Testis (tissue), 3 donors: ENCODE measurements around the gene RPN2. TPM values are rescaled to one million over a fixed set of nuclear protein-coding genes. Genes with fewer than 3 reads are reported as not detected.

ENCODE experiments used
- DNase-seq: peaks from one replicate; pipeline ENCODE4 v3.0.0-alpha.2; 2019
- H3K27ac ChIP-seq, 2 donors: fragments of 200-600 bp; sonication (generic); one replicate each; pipeline ENCODE4 v1.5.1; 2019
- H3K27me3 ChIP-seq: fragments of 200-600 bp; sonication (generic); one replicate; pipeline ENCODE4 v1.5.1; 2019
- H3K36me3 ChIP-seq: fragments of 200-600 bp; sonication (generic); one replicate; pipeline ENCODE4 v1.5.1; 2017; ENCODE audit warnings: low read depth; ENCODE audit errors: missing control alignments
- H3K4me1 ChIP-seq: fragments of 200-600 bp; sonication (generic); one replicate; pipeline ENCODE4 v1.5.1; 2019
- H3K4me3 ChIP-seq, 2 donors: fragments of 200-600 bp; sonication (generic); one replicate each; pipeline ENCODE4 v1.5.1; 2017 to 2019
- H3K9me3 ChIP-seq: fragments of 200-600 bp; sonication (generic); one replicate; pipeline ENCODE4 v1.5.1; 2017
- POLR2A ChIP-seq: fragments of 450-650 bp; IDR thresholded peaks from one replicate; pipeline ENCODE4 v1.6.1; 2017; ENCODE audit warnings: antibody characterized with exemption, mild to moderate bottlenecking, moderate library complexity
- WGBS, 2 donors: methylation state at CpG; one replicate each; pipeline ENCODE4 v1.1.5; 2018; 5-methylcytosine and 5-hydroxymethylcytosine counted together
- intact Hi-C: fragments of 100-400 bp; cut with DNase I; formaldehyde crosslinking; loops from one replicate; pipeline ENCODE4 v1.15.1; 2023; ENCODE audit warnings: low total_unique reads
- polyA plus RNA-seq: library from polyadenylated mRNA; stranded (reverse); fragments of 350-450 nt; fragmentation: Illumina TruSeq; extraction: RNeasy Lipid Tissue Mini Kit (QIAGEN cat#74804); gene quantifications from one replicate; pipeline ENCODE4 v1.2.3, GENCODE V29; 2014; ENCODE audit warnings: low read depth, low replicate concordance; ENCODE audit not compliant: insufficient read depth
- total RNA-seq, 2 donors: library from RNA; depleted of rRNA; stranded (reverse); fragments of >200 nt; gene quantifications; one replicate each; pipeline ENCODE4 v1.2.3, GENCODE V29; 2016
- TF ChIP-seq, protein P1 (sequence below), 3 experiments: fragments of 450-650 bp in 2 of 3; fragments of 200-600 bp in 1 of 3; sonication (generic) in 1 of 3; IDR thresholded peaks; one replicate each; pipeline ENCODE4 v1.5.1; 2016 to 2019; ENCODE audit warnings: antibody characterized with exemption in 3 of 3, mild to moderate bottlenecking in 2 of 3, moderate library complexity in 1 of 3

Gene RPN2
- total and polyA plus RNA-seq, 3 donors from 2014 or later = 200 to 284 (median 235) TPM

DNA sequence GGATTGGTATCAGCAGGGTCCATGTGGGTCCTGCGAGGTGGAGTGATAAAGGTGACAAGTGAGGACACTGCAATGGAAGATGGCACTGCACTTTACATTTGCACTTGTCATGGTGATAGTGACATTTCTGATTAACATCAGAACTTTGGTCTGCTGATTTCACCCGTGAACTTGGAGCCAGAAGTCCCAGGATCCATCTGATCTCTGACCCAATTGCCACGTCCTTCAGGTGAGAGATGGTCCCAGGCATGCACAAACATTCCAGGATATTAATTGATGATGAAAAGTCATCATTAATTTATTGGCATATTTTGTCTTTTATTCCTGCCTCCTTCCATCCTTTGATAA, 92.3 kb downstream of the RPN2 start:
- no peak for DNase-seq
- H3K4me1 ChIP-seq = peaks cover 5% of the 10 kb centered on the region
- H3K27me3 ChIP-seq = no peaks in the 10 kb centered on the region
- H3K9me3 ChIP-seq = no peaks in the 10 kb centered on the region
- no peak for TF ChIP-seq POLR2A
- TF ChIP-seq, protein P1, sequence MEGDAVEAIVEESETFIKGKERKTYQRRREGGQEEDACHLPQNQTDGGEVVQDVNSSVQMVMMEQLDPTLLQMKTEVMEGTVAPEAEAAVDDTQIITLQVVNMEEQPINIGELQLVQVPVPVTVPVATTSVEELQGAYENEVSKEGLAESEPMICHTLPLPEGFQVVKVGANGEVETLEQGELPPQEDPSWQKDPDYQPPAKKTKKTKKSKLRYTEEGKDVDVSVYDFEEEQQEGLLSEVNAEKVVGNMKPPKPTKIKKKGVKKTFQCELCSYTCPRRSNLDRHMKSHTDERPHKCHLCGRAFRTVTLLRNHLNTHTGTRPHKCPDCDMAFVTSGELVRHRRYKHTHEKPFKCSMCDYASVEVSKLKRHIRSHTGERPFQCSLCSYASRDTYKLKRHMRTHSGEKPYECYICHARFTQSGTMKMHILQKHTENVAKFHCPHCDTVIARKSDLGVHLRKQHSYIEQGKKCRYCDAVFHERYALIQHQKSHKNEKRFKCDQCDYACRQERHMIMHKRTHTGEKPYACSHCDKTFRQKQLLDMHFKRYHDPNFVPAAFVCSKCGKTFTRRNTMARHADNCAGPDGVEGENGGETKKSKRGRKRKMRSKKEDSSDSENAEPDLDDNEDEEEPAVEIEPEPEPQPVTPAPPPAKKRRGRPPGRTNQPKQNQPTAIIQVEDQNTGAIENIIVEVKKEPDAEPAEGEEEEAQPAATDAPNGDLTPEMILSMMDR (IDR thresholded peaks at IDR 0.05) = no peak
- no peak overlapping the region for H3K4me3 ChIP-seq
- H3K36me3 ChIP-seq = no peaks in the 10 kb centered on the region
- 75 to 92% methylated on average over 3 of the region's 3 CpGs for WGBS, 2 donors
- H3K27ac ChIP-seq = no peak overlapping the region
- intact Hi-C loops = loop anchor here (5.0 kb wide), 1 partner anchor 251 kb away; the partner anchor contains the start of gene NNAT

DNA sequence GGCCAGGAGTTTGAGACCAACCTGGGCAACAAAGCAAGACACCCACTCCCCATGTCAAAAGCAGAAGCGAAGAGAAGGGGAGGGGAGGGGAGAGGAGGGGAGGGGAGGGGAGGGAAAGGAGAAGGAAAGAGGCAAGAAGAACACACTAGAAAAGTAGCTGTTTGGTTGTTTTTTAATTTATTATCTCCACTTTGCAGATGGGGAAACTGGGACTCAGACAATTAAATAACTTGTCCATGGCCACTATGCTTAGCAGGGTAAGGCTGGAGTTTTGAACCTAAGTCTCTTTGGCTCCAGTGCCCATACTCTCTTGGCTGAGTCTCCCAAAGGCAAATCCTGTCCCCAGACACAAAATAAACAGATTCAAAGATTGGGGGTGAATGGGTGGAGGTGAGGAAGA, 94.9 kb downstream of the RPN2 start:
- no peak for TF ChIP-seq POLR2A
- TF ChIP-seq, protein P1 (IDR thresholded peaks at IDR 0.05) = no peak
- no peaks in the 10 kb centered on the region for H3K9me3 ChIP-seq
- H3K4me3 ChIP-seq = no peak overlapping the region
- H3K27me3 ChIP-seq = no peaks in the 10 kb centered on the region
- 76 to 93% methylated on average over 1 of the region's 1 CpG for WGBS, 2 donors
- no peak for DNase-seq
- H3K36me3 ChIP-seq = no peaks in the 10 kb centered on the region
- H3K4me1 ChIP-seq = peaks cover 16% of the 10 kb centered on the region
- H3K27ac ChIP-seq = no peak overlapping the region
- intact Hi-C loops = loop anchor here (5.0 kb wide), 1 partner anchor 248 kb away; the partner anchor contains the start of gene NNAT

DNA sequence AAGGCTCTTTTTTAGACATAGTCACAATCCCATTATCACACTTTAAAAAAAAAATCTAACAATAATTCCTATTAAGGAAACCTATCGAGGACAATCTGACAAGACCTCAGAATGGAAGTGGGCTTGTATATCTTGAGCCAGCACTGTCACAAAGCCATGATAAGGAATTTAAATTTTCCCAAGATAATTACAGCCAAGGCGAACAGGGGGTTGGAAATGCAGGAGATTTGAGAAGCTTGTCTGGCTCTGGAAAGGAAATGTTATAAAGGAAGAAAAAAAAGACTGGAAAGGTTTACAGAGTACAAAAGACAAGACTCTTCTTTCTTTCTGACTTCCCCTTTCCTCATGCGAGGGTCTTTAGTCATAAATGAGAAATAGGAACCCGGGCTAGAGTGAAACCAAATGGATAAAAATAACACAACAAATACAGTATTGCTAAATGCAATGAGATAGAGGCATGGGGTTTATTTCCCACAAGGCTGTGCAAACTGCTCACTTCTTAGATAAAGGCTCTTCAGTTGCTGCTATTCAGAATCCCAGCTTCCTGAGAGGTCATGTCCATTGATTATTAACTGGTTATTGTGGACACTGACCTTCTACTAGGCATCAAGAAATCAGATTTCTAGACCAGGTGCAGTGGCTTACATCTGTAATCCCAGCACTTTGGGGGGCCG, 95.9 kb downstream of the RPN2 start:
- no peaks in the 10 kb centered on the region for H3K9me3 ChIP-seq
- no peaks in the 10 kb centered on the region for H3K27me3 ChIP-seq
- peak overlapping the region in 1 of 2 donors; percentile 26 for H3K27ac ChIP-seq
- DNase-seq = no peak
- H3K4me3 ChIP-seq = no peak overlapping the region
- intact Hi-C loops = loop anchor here (5.0 kb wide), 1 partner anchor 247 kb away; the partner anchor contains the start of gene NNAT
- peaks cover 16% of the 10 kb centered on the region for H3K4me1 ChIP-seq
- no peaks in the 10 kb centered on the region for H3K36me3 ChIP-seq
- 44 to 54% methylated on average over 5 of the region's 5 CpGs for WGBS, 2 donors
- TF ChIP-seq, protein P1 (IDR thresholded peaks at IDR 0.05) = no peak
- TF ChIP-seq POLR2A = no peak

DNA sequence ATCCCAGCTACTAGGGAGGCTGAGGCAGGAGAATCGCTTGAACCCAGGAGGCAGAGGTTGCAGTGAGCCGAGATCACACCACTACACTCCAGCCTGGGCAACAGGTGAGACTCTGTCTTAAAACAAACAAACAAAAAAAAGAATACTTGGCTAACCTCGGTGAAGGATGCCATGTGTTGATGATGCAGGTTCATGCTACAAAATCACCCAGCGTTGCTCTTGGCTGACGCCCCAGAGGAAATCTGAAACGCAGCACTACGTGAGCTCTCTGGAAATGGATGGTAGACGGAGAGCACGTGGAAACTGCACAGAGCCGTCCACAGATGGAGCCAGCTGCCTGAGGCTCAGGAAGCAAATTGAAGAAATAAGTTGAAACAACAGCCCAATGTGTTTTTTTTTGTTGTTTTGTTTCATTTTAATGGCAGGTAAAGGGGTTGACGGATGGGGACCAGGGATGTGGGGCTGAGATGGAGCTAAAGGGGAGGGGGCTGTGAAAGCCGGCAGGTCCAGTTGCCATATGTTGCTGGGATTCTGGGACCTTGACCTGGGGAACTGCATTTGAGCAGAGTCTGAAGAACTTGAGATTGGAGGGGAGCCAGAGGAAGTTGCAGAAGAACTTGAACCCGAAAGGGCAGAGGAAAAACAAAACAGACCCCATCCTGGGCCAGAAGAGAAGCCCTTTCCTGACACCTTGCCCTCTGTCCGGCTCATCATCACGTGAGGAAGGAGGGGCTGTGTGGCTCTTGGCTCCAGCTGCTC, 97.5 kb downstream of the RPN2 start:
- no peaks in the 10 kb centered on the region for H3K36me3 ChIP-seq
- H3K4me3 ChIP-seq = no peak overlapping the region
- peaks cover 11% of the 10 kb centered on the region for H3K4me1 ChIP-seq
- H3K9me3 ChIP-seq = no peaks in the 10 kb centered on the region
- no peaks in the 10 kb centered on the region for H3K27me3 ChIP-seq
- DNase-seq = peak; percentile 85
- no peak for TF ChIP-seq POLR2A
- TF ChIP-seq, protein P1 (IDR thresholded peaks at IDR 0.05) = peak in 1 of 3 experiments; percentile 19
- peak overlapping the region; percentile 27 to 70 for H3K27ac ChIP-seq
- intact Hi-C loops = no loop called here
- 32 to 33% methylated on average over 15 of the region's 15 CpGs for whole genome bisulfite sequencing, 2 donors
